ENCODE measurements around the gene NXPH3.
A peak's percentile ranks its signal among the peaks of the same experiment; 100 is the strongest.

Gene NXPH3

GRCh38 chr17:49576088-49576916 is 631 bp downstream of the NXPH3 start:
- FAIRE-seq = peak; percentile 84

- no peak for FAIRE-seq
Measured at GRCh38 chr17:49576917-49577649, 1.4 kb downstream of the NXPH3 start.

- no peak for FAIRE-seq
Measured at GRCh38 chr17:49577650-49577934, 1.9 kb downstream of the NXPH3 start.

- no peak for FAIRE-seq
Measured at GRCh38 chr17:49577963-49578362, 2.3 kb downstream of the NXPH3 start.

- no peak for FAIRE-seq
Measured at GRCh38 chr17:49578414-49578813, 2.7 kb downstream of the NXPH3 start.

GRCh38 chr17:49578952-49579500 is 3.4 kb downstream of the NXPH3 start:
- no peak for FAIRE-seq

GRCh38 chr17:49579522-49579921 is 3.9 kb downstream of the NXPH3 start:
- no peak for FAIRE-seq

- no peak for FAIRE-seq
Measured at GRCh38 chr17:49580055-49580721, 4.5 kb downstream of the NXPH3 start.

GRCh38 chr17:49580981-49581647 is 5.4 kb downstream of the NXPH3 start:
- no peak for FAIRE-seq

GRCh38 chr17:49581648-49581998 is 6.0 kb downstream of the NXPH3 start:
- no peak for FAIRE-seq

GRCh38 chr17:49582055-49582722 is 6.5 kb downstream of the NXPH3 start:
- FAIRE-seq = no peak

- FAIRE-seq = no peak
Measured at GRCh38 chr17:49582789-49583188, 7.1 kb downstream of the NXPH3 start.

GRCh38 chr17:49583226-49583625 is 7.6 kb downstream of the NXPH3 start:
- FAIRE-seq = no peak

GRCh38 chr17:49583889-49584288 is 8.2 kb downstream of the NXPH3 start:
- no peak for FAIRE-seq

- peak; percentile 78 for FAIRE-seq
Measured at GRCh38 chr17:49585422-49586027, 9.9 kb downstream of the NXPH3 start.

- FAIRE-seq = no peak
Measured at GRCh38 chr17:49587366-49588073, 11.8 kb downstream of the NXPH3 start.

- FAIRE-seq = no peak
Measured at GRCh38 chr17:49588312-49588711, 12.6 kb downstream of the NXPH3 start.

GRCh38 chr17:49588726-49589576 is 13.3 kb downstream of the NXPH3 start:
- no peak for FAIRE-seq

GRCh38 chr17:49589577-49589927 is 13.9 kb downstream of the NXPH3 start:
- FAIRE-seq = no peak

GRCh38 chr17:49590874-49591273 is 15.2 kb downstream of the NXPH3 start:
- FAIRE-seq = no peak

- no peak for FAIRE-seq
Measured at GRCh38 chr17:49592263-49592662, 16.6 kb downstream of the NXPH3 start.
